Ascending aorta (tissue), 2 donors: ENCODE data around the gene SRRD. TPM values are rescaled to one million over a fixed set of nuclear protein-coding genes. Genes with fewer than 3 reads are reported as not detected.

ENCODE experiments used
- DNase-seq, 2 donors: peaks; one replicate each; pipeline ENCODE4 v3.0.0-alpha.2; 2019; ENCODE audit warnings: low spot score in 2 of 2
- H3K27ac ChIP-seq, 2 donors: fragments of 200-600 bp; sonication (generic); one replicate each; pipeline ENCODE4 v1.5.1; 2016 to 2017; ENCODE audit warnings: mild to moderate bottlenecking in 1 of 2
- H3K27me3 ChIP-seq: fragments of 200-600 bp; sonication (generic); one replicate; pipeline ENCODE4 v1.5.1; 2017
- H3K36me3 ChIP-seq, 2 donors: fragments of 200-600 bp; sonication (generic); one replicate each; pipeline ENCODE4 v1.5.1; 2016
- H3K4me1 ChIP-seq, 2 donors: fragments of 200-600 bp; sonication (generic); one replicate each; pipeline ENCODE4 v1.5.1; 2016 to 2017; ENCODE audit warnings: mild to moderate bottlenecking in 1 of 2
- H3K4me3 ChIP-seq, 2 donors: fragments of 200-600 bp; sonication (generic); one replicate each; pipeline ENCODE4 v1.5.1; 2016 to 2017; ENCODE audit warnings: mild to moderate bottlenecking in 1 of 2
- H3K9me3 ChIP-seq, 2 donors: fragments of 200-600 bp; sonication (generic); one replicate each; pipeline ENCODE4 v1.5.1; 2016
- CTCF ChIP-seq, 3 experiments: fragments of 200-600 bp in 2 of 3; fragments of 450-650 bp in 1 of 3; sonication (generic) in 2 of 3; IDR thresholded peaks; one replicate each; pipeline ENCODE4 v1.5.1; 2016 to 2019; ENCODE audit warnings: antibody characterized with exemption in 3 of 3, mild to moderate bottlenecking in 1 of 3, moderate library complexity in 1 of 3
- intact Hi-C: fragments of 100-400 bp; cut with DNase I; formaldehyde crosslinking; loops from one replicate; pipeline ENCODE4 v1.15.1; 2023
- total RNA-seq: library from RNA; depleted of rRNA; stranded (reverse); fragments of >200 nt; gene quantifications from one replicate; pipeline ENCODE4 v1.1.0, GENCODE V29; 2016

Gene SRRD
- total RNA-seq, 1 donor from 2014 or later, result 85.6 TPM

- DNase-seq, result no peak
- no peak for TF ChIP-seq CTCF (IDR thresholded peaks at IDR 0.05)
- Histone ChIP-seq H3K36me3 (no peaks in the 10 kb centered on the region), H3K9me3 (no peaks in the 10 kb centered on the region), H3K4me3 (no peak overlapping the region), H3K4me1 (no peaks in the 10 kb centered on the region), H3K27me3 (no peaks in the 10 kb centered on the region), H3K27ac (no peak overlapping the region)
- intact Hi-C loops, result no loop called here
Measured at GRCh38 chr22:26439559-26439958, 44.1 kb upstream of the SRRD start.

GRCh38 chr22:26442086-26442756 lies 41.5 kb upstream of the SRRD start:
- no peak for DNase-seq
- intact Hi-C loops, result no loop called here

GRCh38 chr22:26443901-26444690 lies 39.6 kb upstream of the SRRD start:
- no peaks in the 10 kb centered on the region for H3K36me3 ChIP-seq
- TF ChIP-seq CTCF (IDR thresholded peaks at IDR 0.05), result no peak
- no peak overlapping the region for H3K27ac ChIP-seq
- no peak overlapping the region for H3K4me3 ChIP-seq
- no peaks in the 10 kb centered on the region for H3K4me1 ChIP-seq
- H3K27me3 ChIP-seq, result no peaks in the 10 kb centered on the region
- DNase-seq, result no peak
- H3K9me3 ChIP-seq, result no peaks in the 10 kb centered on the region
- intact Hi-C loops, result no loop called here

More at GRCh38 chr22:26442086-26442756, 41.5 kb upstream of the SRRD start:
- no peak for TF ChIP-seq CTCF (IDR thresholded peaks at IDR 0.05)
- no peaks in the 10 kb centered on the region for H3K36me3 ChIP-seq
- H3K4me1 ChIP-seq, result no peaks in the 10 kb centered on the region
- H3K4me3 ChIP-seq, result no peak overlapping the region
- H3K27ac ChIP-seq, result no peak overlapping the region
- no peaks in the 10 kb centered on the region for H3K9me3 ChIP-seq
- H3K27me3 ChIP-seq, result no peaks in the 10 kb centered on the region

GRCh38 chr22:26444777-26445176 lies 38.9 kb upstream of the SRRD start:
- Histone ChIP-seq H3K4me3 (no peak overlapping the region), H3K36me3 (no peaks in the 10 kb centered on the region), H3K9me3 (no peaks in the 10 kb centered on the region), H3K27ac (no peak overlapping the region), H3K27me3 (no peaks in the 10 kb centered on the region), H3K4me1 (no peaks in the 10 kb centered on the region)
- DNase-seq, result no peak
- TF ChIP-seq CTCF (IDR thresholded peaks at IDR 0.05), result no peak
- intact Hi-C loops, result no loop called here

GRCh38 chr22:26445577-26446275 lies 38.0 kb upstream of the SRRD start:
- intact Hi-C loops, result no loop called here
- Histone ChIP-seq H3K4me1 (no peaks in the 10 kb centered on the region), H3K27ac (no peak overlapping the region), H3K27me3 (no peaks in the 10 kb centered on the region), H3K4me3 (no peak overlapping the region), H3K36me3 (peaks cover 0 to 2% of the 10 kb centered on the region in 2 donors), H3K9me3 (no peaks in the 10 kb centered on the region)
- no peak for TF ChIP-seq CTCF (IDR thresholded peaks at IDR 0.05)
- no peak for DNase-seq
